SH-SY5Y (cell line): ENCODE results near the gene SCAF8.

Source experiments
- GATA2 ChIP-seq: IDR thresholded peaks from 2 replicates; pipeline ENCODE4 v1.6.1; 2011; ENCODE audit warnings: mild to moderate bottlenecking, low read depth, low read length
- GATA3 ChIP-seq: IDR thresholded peaks from 2 replicates; pipeline ENCODE4 v1.6.1; 2011; ENCODE audit warnings: low read depth, mild to moderate bottlenecking, low read length, moderate library complexity

GRCh38 chr6:154792761-154793160, 59.5 kb downstream of the SCAF8 start:
- TF ChIP-seq GATA2 (no peak), GATA3 (no peak)
